Measurements from ENCODE around the gene MAPKAP1.

MAPKAP1 gene

DNA sequence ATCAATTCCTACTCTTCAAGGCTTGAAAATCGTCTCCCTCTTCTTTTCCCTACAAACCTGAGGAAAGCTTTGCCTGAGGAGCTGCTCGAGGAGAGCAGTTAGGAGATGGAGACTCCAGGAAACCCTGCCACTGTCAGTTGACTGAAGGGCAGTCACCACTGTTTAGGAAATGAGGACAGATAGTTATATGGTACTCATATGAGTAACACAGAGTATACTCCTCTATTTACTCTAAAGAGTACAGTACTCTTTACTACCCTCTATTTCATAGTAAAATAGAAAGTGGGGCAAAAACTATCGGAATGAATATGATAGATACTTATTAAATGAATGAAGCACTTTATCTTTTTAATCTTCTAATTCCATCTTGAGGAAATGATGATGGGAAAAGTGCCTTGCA, 115.8 kb downstream of the MAPKAP1 start:
- H3K4me3 ChIP-seq (ENCODE audit: low read depth, low read length): no peak overlapping the region
- no peak for DNase-seq (ENCODE audit: low read depth)
- TF ChIP-seq, protein P1, sequence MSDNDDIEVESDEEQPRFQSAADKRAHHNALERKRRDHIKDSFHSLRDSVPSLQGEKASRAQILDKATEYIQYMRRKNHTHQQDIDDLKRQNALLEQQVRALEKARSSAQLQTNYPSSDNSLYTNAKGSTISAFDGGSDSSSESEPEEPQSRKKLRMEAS (IDR thresholded peaks at IDR 0.05; ENCODE audit: low read depth, low read length): no peak
- TF ChIP-seq, protein P2, sequence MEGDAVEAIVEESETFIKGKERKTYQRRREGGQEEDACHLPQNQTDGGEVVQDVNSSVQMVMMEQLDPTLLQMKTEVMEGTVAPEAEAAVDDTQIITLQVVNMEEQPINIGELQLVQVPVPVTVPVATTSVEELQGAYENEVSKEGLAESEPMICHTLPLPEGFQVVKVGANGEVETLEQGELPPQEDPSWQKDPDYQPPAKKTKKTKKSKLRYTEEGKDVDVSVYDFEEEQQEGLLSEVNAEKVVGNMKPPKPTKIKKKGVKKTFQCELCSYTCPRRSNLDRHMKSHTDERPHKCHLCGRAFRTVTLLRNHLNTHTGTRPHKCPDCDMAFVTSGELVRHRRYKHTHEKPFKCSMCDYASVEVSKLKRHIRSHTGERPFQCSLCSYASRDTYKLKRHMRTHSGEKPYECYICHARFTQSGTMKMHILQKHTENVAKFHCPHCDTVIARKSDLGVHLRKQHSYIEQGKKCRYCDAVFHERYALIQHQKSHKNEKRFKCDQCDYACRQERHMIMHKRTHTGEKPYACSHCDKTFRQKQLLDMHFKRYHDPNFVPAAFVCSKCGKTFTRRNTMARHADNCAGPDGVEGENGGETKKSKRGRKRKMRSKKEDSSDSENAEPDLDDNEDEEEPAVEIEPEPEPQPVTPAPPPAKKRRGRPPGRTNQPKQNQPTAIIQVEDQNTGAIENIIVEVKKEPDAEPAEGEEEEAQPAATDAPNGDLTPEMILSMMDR (IDR thresholded peaks at IDR 0.05; ENCODE audit: low read depth, low read length): no peak
- TF ChIP-seq POLR2A (IDR thresholded peaks at IDR 0.05; ENCODE audit: extremely low read depth, insufficient read length) (no peak), MYC (IDR thresholded peaks at IDR 0.05; ENCODE audit: low read depth, low read length) (no peak)

DNA sequence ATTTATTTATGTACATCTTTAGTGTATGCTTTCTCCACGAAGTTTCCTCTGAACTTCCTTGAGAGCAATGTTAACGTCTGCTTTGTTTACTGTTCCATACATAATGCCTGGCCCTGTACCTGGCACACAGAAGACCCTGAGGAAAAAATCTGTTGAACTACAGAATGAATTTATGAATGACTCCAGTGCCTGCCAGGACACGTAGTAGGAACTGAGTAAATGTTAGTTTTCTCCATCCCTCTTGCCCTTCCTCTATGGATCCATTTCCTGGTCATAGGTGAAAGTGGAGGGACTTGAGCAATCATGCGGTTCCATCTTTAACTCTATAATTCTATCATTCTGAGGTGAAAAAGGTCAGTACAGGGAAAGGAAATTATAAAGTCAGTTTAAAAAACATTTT, 117.7 kb downstream of the MAPKAP1 start:
- TF ChIP-seq POLR2A (IDR thresholded peaks at IDR 0.05; ENCODE audit: extremely low read depth, insufficient read length): no peak
- TF ChIP-seq, protein P1 (IDR thresholded peaks at IDR 0.05; ENCODE audit: low read depth, low read length): no peak
- no peak for TF ChIP-seq MYC (IDR thresholded peaks at IDR 0.05; ENCODE audit: low read depth, low read length)
- TF ChIP-seq, protein P2 (IDR thresholded peaks at IDR 0.05; ENCODE audit: low read depth, low read length): no peak
- no peak overlapping the region for H3K4me3 ChIP-seq (ENCODE audit: low read depth, low read length)

DNA sequence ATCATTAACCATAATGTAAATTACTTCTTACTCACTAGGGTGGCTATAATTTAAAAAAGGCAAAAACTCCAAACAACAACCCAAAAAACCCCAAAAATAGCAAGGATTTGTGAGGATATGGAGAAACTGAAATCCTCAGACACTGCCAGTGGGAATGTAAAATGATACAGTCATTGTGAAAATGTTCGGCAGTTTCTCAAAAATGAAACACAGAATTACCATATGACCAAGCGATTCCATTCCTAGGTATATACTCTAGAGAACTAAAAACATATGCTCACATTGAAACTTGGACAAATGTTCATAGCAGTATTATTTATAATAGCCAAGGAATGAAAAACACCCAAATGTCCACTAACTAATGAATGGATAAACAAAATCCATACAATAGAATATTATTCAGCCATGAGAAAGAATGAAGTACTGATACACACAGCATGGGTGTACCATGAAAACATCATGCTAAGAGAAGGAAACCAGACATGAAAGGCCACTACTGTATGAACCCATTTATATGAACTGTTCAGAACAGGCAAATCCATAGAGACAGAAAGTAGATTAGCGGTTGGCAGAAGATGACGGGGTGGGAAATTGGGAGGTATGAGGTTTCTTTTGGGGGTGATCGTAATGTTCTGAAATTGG, 119.1 kb downstream of the MAPKAP1 start:
- no peak for DNase-seq (ENCODE audit: low read depth)
- TF ChIP-seq MYC (IDR thresholded peaks at IDR 0.05; ENCODE audit: low read depth, low read length) (no peak), POLR2A (IDR thresholded peaks at IDR 0.05; ENCODE audit: extremely low read depth, insufficient read length) (no peak)
- TF ChIP-seq, protein P2 (IDR thresholded peaks at IDR 0.05; ENCODE audit: low read depth, low read length): no peak
- TF ChIP-seq, protein P1 (IDR thresholded peaks at IDR 0.05; ENCODE audit: low read depth, low read length): no peak
- H3K4me3 ChIP-seq (ENCODE audit: low read depth, low read length): no peak overlapping the region

More for the DNA sequence above, 117.7 kb downstream of the MAPKAP1 start:
- DNase-seq (ENCODE audit: low read depth): no peak

DNA sequence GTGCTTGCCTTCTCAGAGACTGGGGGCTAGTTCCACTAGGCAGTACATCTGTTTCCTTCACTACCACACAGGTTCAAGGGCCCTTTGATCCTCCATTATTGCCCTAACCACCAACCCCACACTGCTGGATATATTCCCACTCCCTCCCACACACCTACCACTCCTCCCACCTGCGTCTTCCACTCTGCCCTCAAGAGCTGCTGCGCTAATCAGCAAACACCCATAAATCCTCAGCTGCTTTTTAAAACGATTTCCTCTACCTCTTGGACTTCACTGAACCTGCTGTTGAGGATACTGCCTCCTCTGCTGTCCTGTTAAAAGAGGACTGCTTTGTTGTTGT, 120.9 kb downstream of the MAPKAP1 start:
- TF ChIP-seq, protein P1 (IDR thresholded peaks at IDR 0.05; ENCODE audit: low read depth, low read length): no peak
- TF ChIP-seq POLR2A (IDR thresholded peaks at IDR 0.05; ENCODE audit: extremely low read depth, insufficient read length): no peak
- no peak for TF ChIP-seq MYC (IDR thresholded peaks at IDR 0.05; ENCODE audit: low read depth, low read length)
- TF ChIP-seq, protein P2 (IDR thresholded peaks at IDR 0.05; ENCODE audit: low read depth, low read length): no peak
- no peak for DNase-seq (ENCODE audit: low read depth)

DNA sequence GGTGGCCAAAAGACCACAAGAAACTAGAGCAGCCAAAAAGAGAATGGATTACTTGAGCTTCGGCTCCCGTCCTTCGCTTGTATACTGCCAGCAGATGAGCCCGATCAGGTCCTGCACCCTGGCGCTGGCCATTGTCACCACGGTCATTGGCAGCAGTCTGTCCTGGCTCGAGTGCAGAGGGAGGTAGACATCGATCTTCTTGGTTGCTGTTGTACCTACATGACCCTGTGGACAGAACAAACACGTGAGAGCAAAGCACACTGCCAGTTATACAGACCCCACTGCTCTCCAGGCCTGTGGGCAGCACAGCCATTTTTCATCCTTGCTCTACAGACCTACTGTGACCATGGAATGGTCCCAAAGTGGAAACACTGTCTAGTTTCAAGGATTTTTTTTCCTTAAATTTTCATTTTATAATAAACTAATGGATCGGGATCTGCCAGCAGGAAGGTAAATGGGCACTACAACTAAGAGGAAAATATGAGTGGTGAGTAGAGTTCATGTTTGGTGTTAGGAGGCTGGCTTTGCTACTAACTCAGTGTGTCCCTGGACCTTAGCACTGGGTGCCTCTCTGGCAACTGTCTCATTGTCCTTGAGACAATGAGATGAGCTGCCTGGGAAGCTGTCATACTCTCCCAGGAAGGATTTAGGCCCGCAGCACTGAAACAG, 121.4 kb downstream of the MAPKAP1 start:
- H3K4me3 ChIP-seq (ENCODE audit: low read depth, low read length): no peak overlapping the region
- no peak for DNase-seq (ENCODE audit: low read depth)
- TF ChIP-seq MYC (IDR thresholded peaks at IDR 0.05; ENCODE audit: low read depth, low read length) (no peak), POLR2A (IDR thresholded peaks at IDR 0.05; ENCODE audit: extremely low read depth, insufficient read length) (no peak)
- TF ChIP-seq, protein P1 (IDR thresholded peaks at IDR 0.05; ENCODE audit: low read depth, low read length): no peak
- TF ChIP-seq, protein P2 (IDR thresholded peaks at IDR 0.05; ENCODE audit: low read depth, low read length): no peak

More for the DNA sequence above, 120.9 kb downstream of the MAPKAP1 start:
- H3K4me3 ChIP-seq (ENCODE audit: low read depth, low read length): no peak overlapping the region

All from NB4 (cell line).